ENCODE measurements around the gene RPTN. TPM values are rescaled to one million over a fixed set of nuclear protein-coding genes. Genes with fewer than 3 reads are reported as not detected.

RPTN gene
- total RNA-seq, 2 donors from 2014 or later, result not detected

GRCh38 chr1:152137215-152137614, 21.8 kb downstream of the RPTN start:
- DNase-seq (ENCODE audit: low spot score in 2 of 2) (no peak), ATAC-seq (no peak)
- peaks cover 6% of the 10 kb centered on the region in 2 donors for H3K36me3 Mint-ChIP-seq
- no peak overlapping the region for H3K27ac Mint-ChIP-seq
- H3K9me3 Mint-ChIP-seq, result peaks cover 9 to 10% of the 10 kb centered on the region in 2 donors

GRCh38 chr1:152130186-152130585, 28.8 kb downstream of the RPTN start:
- no peak overlapping the region for H3K27ac Mint-ChIP-seq
- H3K9me3 Mint-ChIP-seq, result peaks cover 14 to 19% of the 10 kb centered on the region in 2 donors

GRCh38 chr1:152127673-152128072, 31.4 kb downstream of the RPTN start:
- Mint-ChIP-seq H3K9me3 (peaks cover 6 to 10% of the 10 kb centered on the region in 2 donors), H3K27ac (no peak overlapping the region), H3K36me3 (peaks cover 5 to 12% of the 10 kb centered on the region in 2 donors)
- DNase-seq (ENCODE audit: low spot score in 2 of 2) (no peak), ATAC-seq (peak in 1 of 2 donors; percentile 58)

More at GRCh38 chr1:152130186-152130585, 28.8 kb downstream of the RPTN start:
- no peak for DNase-seq (ENCODE audit: low spot score in 2 of 2)
- ATAC-seq, result no peak
- peaks cover 7 to 15% of the 10 kb centered on the region in 2 donors for H3K36me3 Mint-ChIP-seq

- DNase-seq (ENCODE audit: low spot score in 2 of 2), result no peak
- peaks cover 5 to 9% of the 10 kb centered on the region in 2 donors for H3K9me3 Mint-ChIP-seq
- peaks cover 0 to 9% of the 10 kb centered on the region in 2 donors for H3K36me3 Mint-ChIP-seq
- H3K27ac Mint-ChIP-seq, result no peak overlapping the region
- ATAC-seq, result no peak
Observed at GRCh38 chr1:152125834-152126443, 33.1 kb downstream of the RPTN start.

- H3K27ac Mint-ChIP-seq, result no peak overlapping the region
Observed at GRCh38 chr1:152118915-152119314, 40.1 kb downstream of the RPTN start.

GRCh38 chr1:152115344-152115743, 43.7 kb downstream of the RPTN start, which contains the start of gene TCHH:
Gene TCHH (minus strand): TSS chr1:152115444. CDS start chr1:152114080, 1,364 bp downstream.
- DNase-seq (ENCODE audit: low spot score in 2 of 2) (no peak), ATAC-seq (no peak)
- H3K27ac Mint-ChIP-seq, result no peak within 1 kb of the TSS
- no peaks in the 10 kb centered on the region for H3K9me3 Mint-ChIP-seq
- H3K36me3 Mint-ChIP-seq, result no peaks in the 10 kb centered on the region

More at GRCh38 chr1:152118915-152119314, 40.1 kb downstream of the RPTN start:
- Mint-ChIP-seq H3K36me3 (no peaks in the 10 kb centered on the region), H3K9me3 (no peaks in the 10 kb centered on the region)
- no peak for ATAC-seq
- no peak for DNase-seq (ENCODE audit: low spot score in 2 of 2)

GRCh38 chr1:152112885-152113432, 46.1 kb downstream of the RPTN start:
- no peak for ATAC-seq
- no peaks in the 10 kb centered on the region for H3K36me3 Mint-ChIP-seq
- no peak overlapping the region for H3K27ac Mint-ChIP-seq
- no peak for DNase-seq (ENCODE audit: low spot score in 2 of 2)
- H3K9me3 Mint-ChIP-seq, result peaks cover 0 to 3% of the 10 kb centered on the region in 2 donors

- ATAC-seq (no peak), DNase-seq (ENCODE audit: low spot score in 2 of 2) (peak in 1 of 2 donors; percentile 14)
Observed at GRCh38 chr1:152112101-152112884, 46.7 kb downstream of the RPTN start.

GRCh38 chr1:152111515-152111968, 47.5 kb downstream of the RPTN start:
- Mint-ChIP-seq H3K9me3 (peaks cover 0 to 7% of the 10 kb centered on the region in 2 donors), H3K27ac (no peak overlapping the region), H3K36me3 (no peaks in the 10 kb centered on the region)
- ATAC-seq (peak; percentile 3 to 66), DNase-seq (ENCODE audit: low spot score in 2 of 2) (peak in 1 of 2 donors; percentile 44)

More at GRCh38 chr1:152112101-152112884, 46.7 kb downstream of the RPTN start:
- Mint-ChIP-seq H3K27ac (no peak overlapping the region), H3K9me3 (peaks cover 0 to 7% of the 10 kb centered on the region in 2 donors), H3K36me3 (no peaks in the 10 kb centered on the region)

- no peaks in the 10 kb centered on the region for H3K36me3 Mint-ChIP-seq
- ATAC-seq (peak; percentile 34 to 66), DNase-seq (ENCODE audit: low spot score in 2 of 2) (peak in 1 of 2 donors; percentile 42)
- no peak overlapping the region for H3K27ac Mint-ChIP-seq
- peaks cover 0 to 7% of the 10 kb centered on the region in 2 donors for H3K9me3 Mint-ChIP-seq
Observed at GRCh38 chr1:152110860-152111514, 48.0 kb downstream of the RPTN start.

GRCh38 chr1:152110365-152110859, 48.6 kb downstream of the RPTN start:
- DNase-seq (ENCODE audit: low spot score in 2 of 2) (peak in 1 of 2 donors; percentile 39), ATAC-seq (peak; percentile 51 to 75)
- peaks cover 0 to 7% of the 10 kb centered on the region in 2 donors for H3K9me3 Mint-ChIP-seq
- H3K27ac Mint-ChIP-seq, result no peak overlapping the region
- H3K36me3 Mint-ChIP-seq, result no peaks in the 10 kb centered on the region

- H3K36me3 Mint-ChIP-seq, result no peaks in the 10 kb centered on the region
- peaks cover 0 to 7% of the 10 kb centered on the region in 2 donors for H3K9me3 Mint-ChIP-seq
- ATAC-seq, result no peak
- H3K27ac Mint-ChIP-seq, result no peak overlapping the region
- no peak for DNase-seq (ENCODE audit: low spot score in 2 of 2)
Observed at GRCh38 chr1:152109998-152110294, 49.1 kb downstream of the RPTN start.

- no peak for ATAC-seq
- H3K9me3 Mint-ChIP-seq, result peaks cover 0 to 7% of the 10 kb centered on the region in 2 donors
- no peaks in the 10 kb centered on the region for H3K36me3 Mint-ChIP-seq
- H3K27ac Mint-ChIP-seq, result no peak overlapping the region
- DNase-seq (ENCODE audit: low spot score in 2 of 2), result no peak
Observed at GRCh38 chr1:152109231-152109997, 49.6 kb downstream of the RPTN start.

- DNase-seq (ENCODE audit: low spot score in 2 of 2) (no peak), ATAC-seq (no peak)
- no peaks in the 10 kb centered on the region for H3K36me3 Mint-ChIP-seq
- no peak overlapping the region for H3K27ac Mint-ChIP-seq
- H3K9me3 Mint-ChIP-seq, result peaks cover 0 to 7% of the 10 kb centered on the region in 2 donors
Observed at GRCh38 chr1:152108882-152109222, 50.2 kb downstream of the RPTN start.

- DNase-seq (ENCODE audit: low spot score in 2 of 2) (no peak), ATAC-seq (no peak)
- H3K9me3 Mint-ChIP-seq, result peaks cover 0 to 7% of the 10 kb centered on the region in 2 donors
- H3K36me3 Mint-ChIP-seq, result no peaks in the 10 kb centered on the region
- peak overlapping the region in 1 of 2 donors; percentile 88 for H3K27ac Mint-ChIP-seq
Observed at GRCh38 chr1:152107984-152108881, 50.8 kb downstream of the RPTN start.
